ENCODE data around the gene HPSE.

HPSE gene

DNA sequence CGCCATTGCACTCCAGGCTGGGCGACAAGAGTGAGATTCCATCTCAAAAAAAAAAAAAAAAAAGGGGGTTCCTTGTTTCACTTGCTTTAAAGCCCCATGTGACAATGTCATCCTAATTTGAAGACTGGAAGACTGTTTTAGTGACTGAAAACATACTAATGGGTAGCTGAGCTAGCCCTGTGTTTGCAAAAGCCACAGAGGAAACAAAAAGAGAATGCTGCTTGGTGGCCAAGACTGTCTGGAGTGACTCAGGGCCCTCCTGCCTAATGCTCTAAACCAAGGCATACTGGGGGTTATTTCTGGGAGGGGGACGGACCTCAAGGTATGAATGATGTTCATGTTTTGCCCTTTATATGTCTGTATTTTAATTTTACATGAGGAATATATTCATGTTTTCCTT is 16.0 kb downstream of the HPSE start:
- TF ChIP-seq, protein P1, sequence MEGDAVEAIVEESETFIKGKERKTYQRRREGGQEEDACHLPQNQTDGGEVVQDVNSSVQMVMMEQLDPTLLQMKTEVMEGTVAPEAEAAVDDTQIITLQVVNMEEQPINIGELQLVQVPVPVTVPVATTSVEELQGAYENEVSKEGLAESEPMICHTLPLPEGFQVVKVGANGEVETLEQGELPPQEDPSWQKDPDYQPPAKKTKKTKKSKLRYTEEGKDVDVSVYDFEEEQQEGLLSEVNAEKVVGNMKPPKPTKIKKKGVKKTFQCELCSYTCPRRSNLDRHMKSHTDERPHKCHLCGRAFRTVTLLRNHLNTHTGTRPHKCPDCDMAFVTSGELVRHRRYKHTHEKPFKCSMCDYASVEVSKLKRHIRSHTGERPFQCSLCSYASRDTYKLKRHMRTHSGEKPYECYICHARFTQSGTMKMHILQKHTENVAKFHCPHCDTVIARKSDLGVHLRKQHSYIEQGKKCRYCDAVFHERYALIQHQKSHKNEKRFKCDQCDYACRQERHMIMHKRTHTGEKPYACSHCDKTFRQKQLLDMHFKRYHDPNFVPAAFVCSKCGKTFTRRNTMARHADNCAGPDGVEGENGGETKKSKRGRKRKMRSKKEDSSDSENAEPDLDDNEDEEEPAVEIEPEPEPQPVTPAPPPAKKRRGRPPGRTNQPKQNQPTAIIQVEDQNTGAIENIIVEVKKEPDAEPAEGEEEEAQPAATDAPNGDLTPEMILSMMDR (IDR thresholded peaks at IDR 0.05): no peak
- no peak for DNase-seq
- Mint-ChIP-seq H3K4me3 (no peak overlapping the region), H3K36me3 (ENCODE audit: low read depth) (no peaks in the 10 kb centered on the region), H3K27me3 (ENCODE audit: low read depth, poor library complexity) (peaks cover 20% of the 10 kb centered on the region), H3K27ac (no peak overlapping the region), H3K4me1 (no peaks in the 10 kb centered on the region), H3K9me3 (no peaks in the 10 kb centered on the region)

DNA sequence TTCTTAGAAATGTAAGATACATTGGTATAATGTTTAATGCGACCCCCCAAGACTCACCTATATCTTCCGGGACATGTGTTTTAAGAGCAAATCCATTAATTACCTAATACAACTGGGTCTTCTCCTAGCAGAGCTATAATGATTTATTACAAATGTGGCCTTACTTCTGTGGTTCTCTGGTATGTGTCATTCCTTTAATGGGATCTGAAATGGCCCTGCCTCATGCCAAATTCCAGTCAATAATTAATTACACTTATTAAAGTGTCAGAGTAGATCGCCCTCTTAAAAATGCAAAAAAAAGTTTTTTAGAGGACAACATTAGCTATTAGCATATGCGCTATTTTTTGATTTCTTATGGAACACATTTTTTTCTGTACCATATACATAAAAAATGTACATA is 17.0 kb downstream of the HPSE start:
- Mint-ChIP-seq H3K4me3 (no peak overlapping the region), H3K9me3 (no peaks in the 10 kb centered on the region), H3K4me1 (no peaks in the 10 kb centered on the region), H3K36me3 (ENCODE audit: low read depth) (no peaks in the 10 kb centered on the region), H3K27me3 (ENCODE audit: low read depth, poor library complexity) (peaks cover 14% of the 10 kb centered on the region), H3K27ac (no peak overlapping the region)
- no peak for DNase-seq
- TF ChIP-seq, protein P1 (IDR thresholded peaks at IDR 0.05): no peak

DNA sequence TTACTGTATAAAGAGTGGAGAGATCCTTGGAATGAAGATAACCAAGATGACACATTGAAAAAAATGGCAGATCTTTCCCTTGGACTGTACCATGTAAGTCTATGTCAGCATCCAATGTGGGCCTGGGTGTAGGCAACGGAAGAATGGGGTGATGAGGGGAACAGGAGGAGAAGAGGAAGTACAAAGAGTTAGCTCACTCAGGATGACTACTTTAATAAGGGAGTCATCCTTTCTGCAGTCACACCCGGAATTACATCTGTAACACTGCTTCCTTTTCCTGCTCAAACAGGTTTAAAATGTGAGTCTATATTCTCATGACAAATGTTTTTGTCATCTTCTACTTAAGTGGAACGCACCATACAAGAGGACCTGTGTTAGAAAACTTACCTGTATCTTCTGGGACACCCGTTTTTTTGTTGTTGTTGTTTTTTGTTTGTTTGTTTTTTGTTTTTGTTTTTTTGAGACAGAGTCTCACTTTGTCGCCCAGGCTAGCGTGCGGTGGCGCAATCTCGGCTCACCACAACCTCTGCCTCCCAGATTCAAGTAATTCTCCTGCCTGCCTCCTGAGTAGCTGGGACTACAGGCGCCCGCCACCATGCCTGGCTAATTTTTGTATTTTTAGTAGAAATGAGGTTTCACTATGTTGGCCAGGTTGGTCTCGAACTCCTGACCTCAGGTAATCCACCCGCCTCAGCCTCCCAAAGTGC is 18.0 kb downstream of the HPSE start:
- no peak overlapping the region for H3K4me3 Mint-ChIP-seq

DNA sequence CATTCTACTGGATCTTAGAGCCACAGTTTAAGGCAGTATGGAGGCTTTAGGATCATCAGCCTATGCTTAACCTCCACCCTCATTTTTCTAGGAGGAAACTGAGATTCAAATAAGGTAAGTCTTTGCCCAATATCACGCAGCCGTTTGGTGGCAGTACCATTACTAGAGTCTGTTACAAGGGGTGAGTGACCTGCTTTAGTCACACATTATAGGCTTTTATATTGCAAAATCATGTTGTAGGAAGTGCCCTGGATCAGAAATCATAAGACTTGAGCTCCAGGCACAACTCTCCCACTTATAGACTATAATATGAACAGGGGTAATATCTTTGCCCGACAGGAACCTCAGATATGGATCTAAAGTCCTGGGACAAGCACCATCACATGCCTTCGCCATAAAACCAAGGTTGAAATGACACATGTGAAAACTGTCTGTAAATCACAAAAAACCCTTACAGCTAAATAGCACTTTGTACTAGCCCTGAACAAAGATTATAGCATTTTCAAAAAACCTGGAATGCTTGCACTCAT is 19.2 kb downstream of the HPSE start:
- no peak for DNase-seq
- H3K27me3 Mint-ChIP-seq (ENCODE audit: low read depth, poor library complexity): peaks cover 6% of the 10 kb centered on the region
- no peaks in the 10 kb centered on the region for H3K4me1 Mint-ChIP-seq
- no peaks in the 10 kb centered on the region for H3K9me3 Mint-ChIP-seq
- no peak overlapping the region for H3K27ac Mint-ChIP-seq
- H3K4me3 Mint-ChIP-seq: no peak overlapping the region
- no peaks in the 10 kb centered on the region for H3K36me3 Mint-ChIP-seq (ENCODE audit: low read depth)
- TF ChIP-seq, protein P1 (IDR thresholded peaks at IDR 0.05): no peak

More for the DNA sequence above, 18.0 kb downstream of the HPSE start:
- H3K4me1 Mint-ChIP-seq: no peaks in the 10 kb centered on the region
- DNase-seq: no peak
- peaks cover 6% of the 10 kb centered on the region for H3K27me3 Mint-ChIP-seq (ENCODE audit: low read depth, poor library complexity)
- no peak overlapping the region for H3K27ac Mint-ChIP-seq
- H3K9me3 Mint-ChIP-seq: no peaks in the 10 kb centered on the region
- no peaks in the 10 kb centered on the region for H3K36me3 Mint-ChIP-seq (ENCODE audit: low read depth)
- TF ChIP-seq, protein P1 (IDR thresholded peaks at IDR 0.05): no peak

DNA sequence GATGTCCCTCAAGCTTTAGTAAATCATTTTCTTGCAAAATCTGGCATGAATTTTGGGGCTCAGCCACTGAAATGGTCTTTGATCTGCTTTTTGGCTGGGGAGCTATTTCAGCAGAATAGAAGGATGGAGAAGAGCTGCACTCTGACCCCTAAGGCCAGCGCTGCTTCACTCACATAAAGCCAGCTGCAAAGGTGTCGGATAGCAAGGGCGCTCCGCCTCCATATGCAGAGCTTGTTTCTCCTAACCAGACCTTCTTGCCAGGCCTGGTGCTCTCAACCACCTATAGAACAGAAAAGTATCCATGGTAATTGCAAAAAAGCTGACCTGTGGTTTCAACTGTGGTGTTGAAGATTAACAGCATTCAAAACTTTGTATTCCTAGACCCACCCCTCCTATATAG is 26.0 kb downstream of the HPSE start:
- no peaks in the 10 kb centered on the region for H3K27me3 Mint-ChIP-seq (ENCODE audit: low read depth, poor library complexity)
- H3K36me3 Mint-ChIP-seq (ENCODE audit: low read depth): no peaks in the 10 kb centered on the region
- no peak overlapping the region for H3K4me3 Mint-ChIP-seq
- H3K27ac Mint-ChIP-seq: peak overlapping the region; percentile 61
- H3K4me1 Mint-ChIP-seq: peaks cover 8% of the 10 kb centered on the region
- peak; percentile 43 for DNase-seq
- TF ChIP-seq, protein P1 (IDR thresholded peaks at IDR 0.05): no peak
- H3K9me3 Mint-ChIP-seq: no peaks in the 10 kb centered on the region

DNA sequence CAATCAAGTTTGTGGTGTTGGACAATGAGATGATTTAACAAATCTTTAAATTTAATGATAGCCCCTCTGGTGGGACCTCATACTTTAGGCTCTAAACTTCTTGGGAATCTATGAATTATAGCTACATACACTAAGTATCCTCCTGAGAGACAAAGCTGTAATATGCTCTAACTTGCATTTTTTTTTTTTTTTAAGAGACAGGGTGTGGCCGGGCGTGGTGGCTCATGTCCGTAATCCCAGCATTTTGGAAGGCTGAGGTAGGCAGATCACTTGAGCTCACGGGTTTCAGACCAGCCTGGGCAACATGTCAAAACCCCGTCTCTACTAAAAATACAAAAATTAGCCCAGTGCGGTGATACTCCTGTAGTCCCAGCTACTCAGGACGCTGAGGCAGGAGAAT is 26.7 kb downstream of the HPSE start:
- no peak for DNase-seq
- Mint-ChIP-seq H3K27me3 (ENCODE audit: low read depth, poor library complexity) (no peaks in the 10 kb centered on the region), H3K4me3 (no peak overlapping the region), H3K9me3 (no peaks in the 10 kb centered on the region), H3K27ac (no peak overlapping the region), H3K36me3 (ENCODE audit: low read depth) (no peaks in the 10 kb centered on the region), H3K4me1 (peaks cover 8% of the 10 kb centered on the region)
- TF ChIP-seq, protein P1 (IDR thresholded peaks at IDR 0.05): no peak

Measured in nephron progenitor cell (in vitro differentiated cells).